ENCODE results near the gene PDCD1. TPM values are rescaled to one million over a fixed set of nuclear protein-coding genes. Genes with fewer than 3 reads are reported as not detected.

The PDCD1 gene
- total and polyA plus RNA-seq, 2 donors (not counting 1 experiment from before 2014, with no cell fraction given): 0.28 to 1.3 TPM

- Histone ChIP-seq H3K79me2 (ENCODE audit: control insufficient read depth, insufficient read depth, low read length) (no peaks in the 10 kb centered on the region), H3K9ac (ENCODE audit: low read length) (no peak overlapping the region), H3K27ac (ENCODE audit: low read length in 2 of 2) (no peak overlapping the region), H3K27me3 (replicated peaks in 1 of 4; ENCODE audit: control extremely low read depth in 1 of 4, control insufficient read depth in 3 of 4, insufficient read depth in 4 of 4, low read length in 3 of 4) (peaks cover 0 to 2% (median 0%) of the 10 kb centered on the region in 4 experiments), H3K4me3 (ENCODE audit: control extremely low read depth in 1 of 5, extremely low read depth in 1 of 5, insufficient read depth in 1 of 5, low read depth in 2 of 5, low read length in 4 of 5) (no peak overlapping the region), H3K4me2 (replicated peaks; ENCODE audit: low read depth, low read length, poor library complexity, severe bottlenecking) (no peak overlapping the region), H3K36me3 (replicated peaks in 1 of 2; ENCODE audit: control extremely low read depth in 1 of 2, control insufficient read depth in 1 of 2, extremely low read depth in 1 of 2, insufficient read depth in 2 of 2, low read length in 1 of 2) (no peaks in the 10 kb centered on the region), H3K9me3 (ENCODE audit: control extremely low read depth in 1 of 3, control insufficient read depth in 2 of 3, insufficient read depth in 1 of 3, low read length in 2 of 3) (peaks cover 0 to 12% (median 0%) of the 10 kb centered on the region in 3 donors), H4K20me1 (ENCODE audit: control insufficient read depth, insufficient read depth, low read length, poor library complexity, severe bottlenecking) (no peaks in the 10 kb centered on the region), H3K4me1 (ENCODE audit: control insufficient read depth in 2 of 2, insufficient read depth in 2 of 2, low read length in 2 of 2) (peaks cover 8 to 23% of the 10 kb centered on the region in 2 donors), H2AFZ (ENCODE audit: insufficient read depth, low read depth, low read length, poor library complexity, severe bottlenecking) (no peak overlapping the region)
- Mint-ChIP-seq H3K4me1 (peaks cover 22% of the 10 kb centered on the region), H3K27ac (no peak overlapping the region), H3K27me3 (no peaks in the 10 kb centered on the region), H3K9me3 (ENCODE audit: insufficient read depth) (no peaks in the 10 kb centered on the region), H3K4me3 (no peak overlapping the region)
- intact Hi-C loops (cut with micrococcal nuclease): loop anchor here (2.0 kb wide), 1 partner anchor 1026 kb away; no protein-coding TSS in a partner anchor
- 80% methylated on average over 11 of the region's 16 CpGs for WGBS (ENCODE audit: insufficient coverage)
- ChIA-PET CTCF (interaction anchor here (1.3 to 1.8 kb wide), 3 partner anchors 18 to 218 kb away, joined by 4 to 5 read pairs (median 5); no protein-coding TSS in a partner anchor), POLR2A (no interaction called here)
- ATAC-seq (ENCODE audit: low read depth) (no peak), DNase-seq (no peak)
- no peak for TF ChIP-seq EZH2 (IDR thresholded peaks at IDR 0.05; ENCODE audit: borderline replicate concordance, insufficient read depth, low read depth, low read length, poor library complexity, severe bottlenecking)
- TF ChIP-seq, protein P1, sequence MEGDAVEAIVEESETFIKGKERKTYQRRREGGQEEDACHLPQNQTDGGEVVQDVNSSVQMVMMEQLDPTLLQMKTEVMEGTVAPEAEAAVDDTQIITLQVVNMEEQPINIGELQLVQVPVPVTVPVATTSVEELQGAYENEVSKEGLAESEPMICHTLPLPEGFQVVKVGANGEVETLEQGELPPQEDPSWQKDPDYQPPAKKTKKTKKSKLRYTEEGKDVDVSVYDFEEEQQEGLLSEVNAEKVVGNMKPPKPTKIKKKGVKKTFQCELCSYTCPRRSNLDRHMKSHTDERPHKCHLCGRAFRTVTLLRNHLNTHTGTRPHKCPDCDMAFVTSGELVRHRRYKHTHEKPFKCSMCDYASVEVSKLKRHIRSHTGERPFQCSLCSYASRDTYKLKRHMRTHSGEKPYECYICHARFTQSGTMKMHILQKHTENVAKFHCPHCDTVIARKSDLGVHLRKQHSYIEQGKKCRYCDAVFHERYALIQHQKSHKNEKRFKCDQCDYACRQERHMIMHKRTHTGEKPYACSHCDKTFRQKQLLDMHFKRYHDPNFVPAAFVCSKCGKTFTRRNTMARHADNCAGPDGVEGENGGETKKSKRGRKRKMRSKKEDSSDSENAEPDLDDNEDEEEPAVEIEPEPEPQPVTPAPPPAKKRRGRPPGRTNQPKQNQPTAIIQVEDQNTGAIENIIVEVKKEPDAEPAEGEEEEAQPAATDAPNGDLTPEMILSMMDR (IDR thresholded peaks at IDR 0.05): no peak
These were observed 18.5 kb upstream of the PDCD1 start for GRCh38 chr2:241877197-241877685.

GRCh38 chr2:241876528-241877196 is 18.0 kb upstream of the PDCD1 start:
- H3K36me3 ChIP-seq (replicated peaks in 1 of 2; ENCODE audit: control extremely low read depth in 1 of 2, control insufficient read depth in 1 of 2, extremely low read depth in 1 of 2, insufficient read depth in 2 of 2, low read length in 1 of 2): no peaks in the 10 kb centered on the region
- Mint-ChIP-seq H3K27me3 (no peaks in the 10 kb centered on the region), H3K27ac (no peak overlapping the region), H3K4me3 (no peak overlapping the region), H3K9me3 (ENCODE audit: insufficient read depth) (no peaks in the 10 kb centered on the region), H3K4me1 (peaks cover 16% of the 10 kb centered on the region)
- CTCF ChIA-PET: interaction anchor here (1.7 kb wide), 1 partner anchor 17 kb away, joined by 5 read pairs; no protein-coding TSS in a partner anchor
- POLR2A ChIA-PET: interaction anchor here (0.8 kb wide), 1 partner anchor 1048 kb away, joined by 3 read pairs; no protein-coding TSS in a partner anchor
- DNase-seq: no peak
- H3K4me3 ChIP-seq (ENCODE audit: control extremely low read depth in 1 of 5, extremely low read depth in 1 of 5, insufficient read depth in 1 of 5, low read depth in 2 of 5, low read length in 4 of 5): no peak overlapping the region
- ATAC-seq (ENCODE audit: low read depth): no peak
- H3K79me2 ChIP-seq (ENCODE audit: control insufficient read depth, insufficient read depth, low read length): no peaks in the 10 kb centered on the region
- H3K9me3 ChIP-seq (ENCODE audit: control extremely low read depth in 1 of 3, control insufficient read depth in 2 of 3, insufficient read depth in 1 of 3, low read length in 2 of 3): peaks cover 0 to 12% (median 0%) of the 10 kb centered on the region in 3 donors
- no peak overlapping the region for H3K9ac ChIP-seq (ENCODE audit: low read length)
- H2AFZ ChIP-seq (ENCODE audit: insufficient read depth, low read depth, low read length, poor library complexity, severe bottlenecking): no peak overlapping the region
- no peaks in the 10 kb centered on the region for H4K20me1 ChIP-seq (ENCODE audit: control insufficient read depth, insufficient read depth, low read length, poor library complexity, severe bottlenecking)
- intact Hi-C loops (cut with micrococcal nuclease): loop anchor here (2.0 kb wide), 1 partner anchor 1026 kb away; no protein-coding TSS in a partner anchor
- H3K4me2 ChIP-seq (replicated peaks; ENCODE audit: low read depth, low read length, poor library complexity, severe bottlenecking): no peak overlapping the region
- H3K27ac ChIP-seq (ENCODE audit: low read length in 2 of 2): no peak overlapping the region
- WGBS (ENCODE audit: insufficient coverage): 77% methylated on average over 14 of the region's 18 CpGs
- peaks cover 0 to 4% (median 0%) of the 10 kb centered on the region in 4 experiments for H3K27me3 ChIP-seq (replicated peaks in 1 of 4; ENCODE audit: control extremely low read depth in 1 of 4, control insufficient read depth in 3 of 4, insufficient read depth in 4 of 4, low read length in 3 of 4)
- H3K4me1 ChIP-seq (ENCODE audit: control insufficient read depth in 2 of 2, insufficient read depth in 2 of 2, low read length in 2 of 2): peaks cover 11 to 24% of the 10 kb centered on the region in 2 donors
- TF ChIP-seq, protein P1 (IDR thresholded peaks at IDR 0.05): no peak
- no peak for TF ChIP-seq EZH2 (IDR thresholded peaks at IDR 0.05; ENCODE audit: borderline replicate concordance, insufficient read depth, low read depth, low read length, poor library complexity, severe bottlenecking)
